ENCODE data around the gene CSF2RB. TPM values are rescaled to one million over a fixed set of nuclear protein-coding genes. Genes with fewer than 3 reads are reported as not detected.

Gene CSF2RB
- total RNA-seq, 1 experiment from 2014 or later, result not detected

DNA sequence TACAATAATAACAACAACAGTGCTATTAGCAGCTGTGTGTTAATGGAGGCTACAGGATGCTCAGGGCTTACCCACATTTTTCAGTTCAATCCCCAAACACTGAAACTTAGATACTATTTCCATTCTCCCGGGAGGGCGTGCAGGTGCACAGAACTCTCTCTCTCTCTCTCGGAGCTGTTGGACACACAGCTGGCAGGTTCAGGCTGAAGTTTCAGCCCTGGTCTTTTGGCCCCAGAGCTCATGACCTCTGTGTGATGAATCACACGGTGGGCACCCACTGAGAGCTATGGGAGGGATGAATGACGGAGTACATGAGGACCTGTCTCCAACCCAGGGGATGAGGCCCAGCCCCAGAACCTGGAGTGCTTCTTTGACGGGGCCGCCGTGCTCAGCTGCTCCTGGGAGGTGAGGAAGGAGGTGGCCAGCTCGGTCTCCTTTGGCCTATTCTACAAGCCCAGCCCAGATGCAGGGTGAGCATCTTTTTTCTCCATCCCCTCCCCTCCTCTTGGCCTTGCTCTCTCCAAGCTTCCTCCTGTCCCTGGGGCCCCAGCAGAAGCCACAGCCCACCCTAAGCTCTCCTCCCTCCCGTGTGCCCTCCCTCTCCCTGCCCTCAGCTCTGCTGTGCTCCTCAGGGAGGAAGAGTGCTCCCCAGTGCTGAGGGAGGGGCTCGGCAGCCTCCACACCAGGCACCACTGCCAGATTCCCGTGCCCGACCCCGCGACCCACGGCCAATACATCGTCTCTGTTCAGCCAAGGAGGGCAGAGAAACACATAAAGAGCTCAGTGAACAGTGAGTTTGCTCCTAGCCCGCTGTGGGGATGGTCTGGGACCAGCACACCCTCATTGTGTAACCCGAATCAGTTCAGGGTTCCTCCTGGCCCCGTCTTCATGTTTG is 16.9 kb downstream of the CSF2RB start:
- DNase-seq (ENCODE audit: low spot score), result no peak
- in situ Hi-C loops (cut with HindIII; ENCODE audit: low sequenced_read_pairs), result no loop called here

DNA sequence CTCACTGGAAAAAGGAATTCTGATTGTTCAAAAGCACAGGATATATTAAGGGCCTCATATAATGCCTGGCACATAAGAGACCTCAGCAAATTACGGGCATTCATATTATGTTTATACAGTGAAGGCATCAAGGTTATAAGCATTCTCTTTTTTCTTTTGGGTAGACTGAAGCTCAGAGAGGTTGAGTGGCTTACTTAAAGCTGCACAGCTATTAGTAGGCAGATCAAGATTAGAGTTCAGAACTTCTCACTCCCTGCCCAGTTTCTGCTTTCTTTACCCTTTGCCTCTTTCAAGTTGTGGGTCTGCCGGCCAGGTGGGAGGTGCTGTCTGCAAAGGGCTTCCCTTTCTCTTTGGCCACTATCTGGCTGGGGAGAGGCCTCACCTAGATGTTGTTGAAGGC is 18.0 kb downstream of the CSF2RB start:
- in situ Hi-C loops (cut with HindIII; ENCODE audit: low sequenced_read_pairs), result no loop called here
- no peak for DNase-seq (ENCODE audit: low spot score)

DNA sequence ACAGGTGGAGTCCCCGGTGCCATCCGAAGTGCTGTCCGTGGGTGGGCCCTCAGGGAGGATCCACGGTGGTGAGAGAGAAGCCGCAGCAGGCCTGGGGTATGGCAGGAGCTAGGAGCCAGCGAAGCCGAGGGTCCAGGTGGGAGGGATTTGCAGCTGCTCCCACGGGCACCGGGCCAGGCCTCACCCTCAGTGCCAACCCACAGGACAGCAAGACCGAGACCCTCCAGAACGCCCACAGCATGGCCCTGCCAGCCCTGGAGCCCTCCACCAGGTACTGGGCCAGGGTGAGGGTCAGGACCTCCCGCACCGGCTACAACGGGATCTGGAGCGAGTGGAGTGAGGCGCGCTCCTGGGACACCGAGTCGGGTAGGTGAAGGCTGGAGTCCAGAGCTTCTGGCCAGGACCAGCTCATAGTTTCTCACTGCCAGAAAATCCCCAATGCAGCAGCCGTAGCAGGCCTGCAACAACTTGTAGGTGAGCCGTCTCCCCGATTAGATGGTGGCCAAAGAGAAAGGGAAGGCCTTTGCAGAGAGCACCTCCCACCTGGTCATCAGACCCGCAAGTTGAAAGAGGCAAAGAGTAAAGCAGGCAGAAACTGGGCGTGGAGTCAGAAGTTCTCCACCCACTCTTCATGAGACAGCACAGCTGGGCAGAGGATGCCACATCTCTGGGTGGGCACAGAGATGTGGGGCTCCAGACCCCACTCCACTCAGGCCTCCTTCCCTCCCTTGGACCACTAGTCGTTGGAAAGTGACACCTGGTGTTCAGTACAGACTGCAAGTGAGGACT is 20.4 kb downstream of the CSF2RB start:
- in situ Hi-C loops (cut with HindIII; ENCODE audit: low sequenced_read_pairs), result no loop called here
- DNase-seq (ENCODE audit: low spot score), result no peak

DNA sequence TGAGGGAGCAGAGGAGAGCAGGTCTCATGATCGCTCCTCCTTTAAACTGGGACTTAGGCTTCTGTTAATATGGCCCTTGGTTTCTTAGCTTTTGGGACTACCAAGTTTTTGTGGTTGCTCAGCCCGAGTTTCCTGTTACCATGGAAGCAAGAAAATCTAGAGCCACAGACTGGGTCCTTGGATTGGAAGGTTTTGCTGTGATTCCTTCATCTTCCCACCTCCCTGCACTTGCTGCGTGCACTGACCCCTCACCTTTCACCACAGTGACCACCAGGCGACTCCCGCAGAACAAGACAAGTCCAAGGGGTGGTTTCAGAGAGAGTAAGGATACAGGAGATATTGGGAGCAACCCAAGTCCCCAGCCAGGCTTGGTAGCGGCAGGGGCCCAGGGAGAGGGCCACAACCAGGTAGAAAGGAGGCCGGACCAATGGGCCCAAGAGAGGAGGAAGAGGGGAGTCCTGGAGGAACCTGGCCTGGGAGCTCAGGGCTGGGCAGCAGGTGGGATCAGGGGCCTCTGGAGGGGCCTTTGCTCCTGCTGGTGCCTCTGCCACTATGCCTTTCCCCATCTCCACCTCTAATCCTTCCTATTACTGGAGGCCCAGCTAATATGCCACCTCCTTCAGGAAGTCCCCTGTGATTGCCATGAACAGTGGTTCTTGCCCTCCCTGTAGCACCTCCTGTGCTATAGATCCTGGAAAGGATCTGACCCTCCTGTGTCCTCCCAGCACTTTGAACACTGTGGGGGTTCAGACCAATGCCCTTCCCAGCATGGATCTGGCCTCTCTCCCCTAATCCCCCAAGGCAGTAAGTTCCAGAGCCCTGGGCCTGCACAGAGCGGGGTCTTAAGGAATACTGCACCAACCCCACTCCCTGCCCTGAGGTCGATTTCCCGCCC is 21.2 kb downstream of the CSF2RB start:
- no peak for DNase-seq (ENCODE audit: low spot score)

DNA sequence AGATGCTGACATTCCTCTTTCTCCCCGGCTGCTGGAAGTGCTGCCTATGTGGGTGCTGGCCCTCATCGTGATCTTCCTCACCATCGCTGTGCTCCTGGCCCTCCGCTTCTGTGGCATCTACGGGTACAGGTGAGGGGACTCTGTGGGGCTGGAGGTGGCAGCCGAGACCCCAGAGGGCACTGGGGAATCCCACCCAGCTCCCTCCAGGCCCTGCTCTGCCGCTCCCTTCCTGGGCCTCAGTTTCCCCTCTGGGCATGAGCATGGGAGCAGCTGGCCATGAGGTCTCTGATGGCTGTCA is 21.8 kb downstream of the CSF2RB start:
- in situ Hi-C loops (cut with HindIII; ENCODE audit: low sequenced_read_pairs), result no loop called here
- DNase-seq (ENCODE audit: low spot score), result no peak

More for the DNA sequence above, 21.2 kb downstream of the CSF2RB start:
- in situ Hi-C loops (cut with HindIII; ENCODE audit: low sequenced_read_pairs), result no loop called here

DNA sequence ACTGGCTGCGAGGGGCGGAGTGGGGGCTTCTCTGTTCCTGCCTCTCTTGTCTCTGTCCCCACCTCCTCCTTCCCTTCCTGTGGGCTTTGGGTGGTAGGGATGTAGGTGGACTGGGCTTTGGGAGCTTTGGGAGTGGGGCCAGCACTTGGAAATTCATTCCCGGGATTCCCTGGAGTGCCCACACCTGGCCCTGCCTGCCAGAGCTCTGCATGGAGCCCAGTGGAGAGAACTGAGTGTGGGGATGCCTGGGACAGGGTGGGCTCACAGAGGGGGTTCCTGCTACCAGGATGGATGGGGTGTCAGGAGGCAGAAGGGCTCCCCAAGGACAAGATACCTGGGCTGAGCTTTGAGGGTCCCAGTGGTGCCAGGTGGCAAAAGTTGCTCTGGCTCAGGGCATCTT is 22.3 kb downstream of the CSF2RB start:
- in situ Hi-C loops (cut with HindIII; ENCODE audit: low sequenced_read_pairs), result no loop called here

DNA sequence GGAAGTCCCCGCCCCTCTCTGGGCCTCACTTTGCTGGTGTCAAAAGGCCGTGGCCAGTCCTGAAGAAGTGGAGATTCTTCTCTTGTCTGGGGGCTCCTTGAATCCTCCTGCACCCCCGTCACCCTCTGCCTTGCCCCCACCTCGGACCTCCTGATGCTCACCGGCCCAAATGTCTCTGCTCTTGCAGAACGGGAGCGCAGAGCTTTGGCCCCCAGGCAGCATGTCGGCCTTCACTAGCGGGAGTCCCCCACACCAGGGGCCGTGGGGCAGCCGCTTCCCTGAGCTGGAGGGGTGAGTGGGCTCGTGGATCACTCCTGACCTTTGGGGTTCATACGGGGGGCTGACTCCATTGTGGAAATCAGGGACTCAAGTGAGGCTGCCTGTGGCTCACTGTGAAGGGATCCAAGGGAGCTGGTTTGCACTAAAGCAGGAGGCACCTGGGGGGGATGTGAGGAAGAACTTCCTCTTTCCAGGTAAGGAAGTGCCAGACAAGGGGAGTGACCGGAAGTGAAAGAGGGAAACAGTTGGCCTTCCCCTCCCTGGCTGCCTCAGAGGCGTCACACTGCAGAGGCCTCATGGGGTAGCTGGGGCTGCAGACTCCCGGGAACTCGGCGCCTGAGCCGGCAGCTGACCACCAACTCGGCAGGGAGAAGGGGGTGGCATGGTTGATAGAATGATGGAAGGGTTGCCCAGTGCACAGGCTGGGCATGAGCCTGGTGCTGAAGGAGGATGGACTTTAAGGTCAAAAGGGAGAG is 23.1 kb downstream of the CSF2RB start:
- no peak for DNase-seq (ENCODE audit: low spot score)
- in situ Hi-C loops (cut with HindIII; ENCODE audit: low sequenced_read_pairs), result no loop called here

More for the DNA sequence above, 22.3 kb downstream of the CSF2RB start:
- no peak for DNase-seq (ENCODE audit: low spot score)

DNA sequence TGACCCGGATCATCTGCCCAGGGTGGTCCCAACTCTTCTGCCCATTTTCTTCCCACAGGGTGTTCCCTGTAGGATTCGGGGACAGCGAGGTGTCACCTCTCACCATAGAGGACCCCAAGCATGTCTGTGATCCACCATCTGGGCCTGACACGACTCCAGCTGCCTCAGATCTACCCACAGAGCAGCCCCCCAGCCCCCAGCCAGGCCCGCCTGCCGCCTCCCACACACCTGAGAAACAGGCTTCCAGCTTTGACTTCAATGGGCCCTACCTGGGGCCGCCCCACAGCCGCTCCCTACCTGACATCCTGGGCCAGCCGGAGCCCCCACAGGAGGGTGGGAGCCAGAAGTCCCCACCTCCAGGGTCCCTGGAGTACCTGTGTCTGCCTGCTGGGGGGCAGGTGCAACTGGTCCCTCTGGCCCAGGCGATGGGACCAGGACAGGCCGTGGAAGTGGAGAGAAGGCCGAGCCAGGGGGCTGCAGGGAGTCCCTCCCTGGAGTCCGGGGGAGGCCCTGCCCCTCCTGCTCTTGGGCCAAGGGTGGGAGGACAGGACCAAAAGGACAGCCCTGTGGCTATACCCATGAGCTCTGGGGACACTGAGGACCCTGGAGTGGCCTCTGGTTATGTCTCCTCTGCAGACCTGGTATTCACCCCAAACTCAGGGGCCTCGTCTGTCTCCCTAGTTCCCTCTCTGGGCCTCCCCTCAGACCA is 24.0 kb downstream of the CSF2RB start:
- no peak for DNase-seq (ENCODE audit: low spot score)

DNA sequence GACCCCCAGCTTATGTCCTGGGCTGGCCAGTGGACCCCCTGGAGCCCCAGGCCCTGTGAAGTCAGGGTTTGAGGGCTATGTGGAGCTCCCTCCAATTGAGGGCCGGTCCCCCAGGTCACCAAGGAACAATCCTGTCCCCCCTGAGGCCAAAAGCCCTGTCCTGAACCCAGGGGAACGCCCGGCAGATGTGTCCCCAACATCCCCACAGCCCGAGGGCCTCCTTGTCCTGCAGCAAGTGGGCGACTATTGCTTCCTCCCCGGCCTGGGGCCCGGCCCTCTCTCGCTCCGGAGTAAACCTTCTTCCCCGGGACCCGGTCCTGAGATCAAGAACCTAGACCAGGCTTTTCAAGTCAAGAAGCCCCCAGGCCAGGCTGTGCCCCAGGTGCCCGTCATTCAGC is 24.6 kb downstream of the CSF2RB start:
- DNase-seq (ENCODE audit: low spot score), result no peak
- in situ Hi-C loops (cut with HindIII; ENCODE audit: low sequenced_read_pairs), result no loop called here

More for the DNA sequence above, 24.0 kb downstream of the CSF2RB start:
- in situ Hi-C loops (cut with HindIII; ENCODE audit: low sequenced_read_pairs), result no loop called here

DNA sequence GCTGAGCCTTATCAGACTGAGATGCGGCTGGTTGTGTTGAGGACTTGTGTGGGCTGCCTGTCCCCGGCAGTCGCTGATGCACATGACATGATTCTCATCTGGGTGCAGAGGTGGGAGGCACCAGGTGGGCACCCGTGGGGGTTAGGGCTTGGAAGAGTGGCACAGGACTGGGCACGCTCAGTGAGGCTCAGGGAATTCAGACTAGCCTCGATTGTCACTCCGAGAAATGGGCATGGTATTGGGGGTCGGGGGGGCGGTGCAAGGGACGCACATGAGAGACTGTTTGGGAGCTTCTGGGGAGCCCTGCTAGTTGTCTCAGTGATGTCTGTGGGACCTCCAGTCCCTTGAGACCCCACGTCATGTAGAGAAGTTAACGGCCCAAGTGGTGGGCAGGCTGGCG is 25.5 kb downstream of the CSF2RB start:
- in situ Hi-C loops (cut with HindIII; ENCODE audit: low sequenced_read_pairs), result no loop called here
- no peak for DNase-seq (ENCODE audit: low spot score)

DNA sequence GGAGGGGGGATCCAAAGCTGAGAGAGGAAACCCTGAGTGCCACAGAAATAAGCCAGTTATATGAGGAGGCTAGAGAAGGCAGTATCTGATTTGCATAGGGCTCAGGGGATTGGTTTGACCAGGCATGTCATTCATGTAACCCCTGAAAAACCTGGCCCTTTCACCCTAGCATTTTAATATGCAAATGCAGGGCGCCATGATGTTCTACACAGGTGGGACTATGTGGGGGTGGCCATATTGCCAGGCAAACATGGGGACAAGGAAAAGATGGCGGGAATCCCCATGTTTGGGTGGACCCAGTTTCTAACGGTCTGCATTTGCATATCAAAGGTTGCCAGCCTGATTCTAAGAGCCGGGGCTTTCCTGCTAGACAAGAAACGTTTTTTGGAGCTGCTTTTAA is 27.2 kb downstream of the CSF2RB start:
- in situ Hi-C loops (cut with HindIII; ENCODE audit: low sequenced_read_pairs), result no loop called here
- no peak for DNase-seq (ENCODE audit: low spot score)

DNA sequence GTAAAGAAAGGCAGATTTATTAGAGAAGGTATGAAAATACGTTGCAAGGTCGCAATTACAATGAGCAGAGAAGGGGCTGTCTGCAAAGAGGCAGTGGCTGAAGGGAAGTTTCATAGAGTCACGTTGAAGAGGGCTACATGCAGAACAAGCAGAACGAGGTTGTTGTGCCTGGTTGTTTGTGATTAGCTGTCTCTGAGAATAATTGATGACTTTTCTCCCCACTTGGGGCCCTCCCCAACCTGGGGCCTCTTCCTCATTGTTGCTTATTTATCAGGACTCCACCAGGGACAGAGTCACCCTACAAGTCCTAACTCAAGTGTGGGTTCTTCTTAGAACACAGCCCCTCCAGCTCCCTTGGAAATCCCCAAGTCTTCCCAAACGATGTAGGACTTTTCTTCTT is 29.1 kb downstream of the CSF2RB start:
- in situ Hi-C loops (cut with HindIII; ENCODE audit: low sequenced_read_pairs), result no loop called here
- DNase-seq (ENCODE audit: low spot score), result no peak

DNA sequence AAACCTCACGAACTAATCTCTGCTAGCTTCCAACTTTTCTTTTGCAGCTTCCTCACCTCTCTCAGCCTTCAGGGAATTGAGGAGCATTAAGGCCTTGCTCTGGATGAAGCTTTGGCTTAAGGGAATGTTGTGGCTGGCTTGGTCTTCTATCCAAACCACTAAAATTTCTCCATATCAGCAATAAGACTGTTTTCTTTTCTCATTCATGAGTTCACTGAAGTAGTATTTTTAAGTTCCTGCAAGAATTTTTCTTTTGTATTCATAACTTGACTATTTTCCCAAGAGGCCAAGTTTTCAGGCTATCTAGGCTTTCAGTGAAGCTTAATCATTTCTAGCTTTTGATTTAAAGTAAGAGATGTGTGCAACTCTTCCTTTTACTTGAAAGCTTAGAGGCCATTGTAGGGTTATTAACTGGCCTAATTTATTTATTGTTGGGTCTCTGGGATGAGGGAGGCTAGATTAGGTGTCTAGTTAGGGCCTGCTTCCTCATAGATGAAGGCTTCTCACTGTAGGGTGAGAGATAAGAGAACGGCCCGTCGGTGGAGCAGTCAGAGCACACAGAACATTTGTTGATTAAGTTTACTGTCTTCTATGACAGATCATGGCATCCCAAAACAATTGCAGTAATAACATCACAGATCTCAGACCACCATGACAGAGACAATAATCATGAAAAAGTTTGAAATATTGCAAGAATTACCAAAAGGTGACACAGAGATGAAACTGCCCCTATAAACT is 33.2 kb downstream of the CSF2RB start:
- no peak for DNase-seq (ENCODE audit: low spot score)
- in situ Hi-C loops (cut with HindIII; ENCODE audit: low sequenced_read_pairs), result no loop called here

DNA sequence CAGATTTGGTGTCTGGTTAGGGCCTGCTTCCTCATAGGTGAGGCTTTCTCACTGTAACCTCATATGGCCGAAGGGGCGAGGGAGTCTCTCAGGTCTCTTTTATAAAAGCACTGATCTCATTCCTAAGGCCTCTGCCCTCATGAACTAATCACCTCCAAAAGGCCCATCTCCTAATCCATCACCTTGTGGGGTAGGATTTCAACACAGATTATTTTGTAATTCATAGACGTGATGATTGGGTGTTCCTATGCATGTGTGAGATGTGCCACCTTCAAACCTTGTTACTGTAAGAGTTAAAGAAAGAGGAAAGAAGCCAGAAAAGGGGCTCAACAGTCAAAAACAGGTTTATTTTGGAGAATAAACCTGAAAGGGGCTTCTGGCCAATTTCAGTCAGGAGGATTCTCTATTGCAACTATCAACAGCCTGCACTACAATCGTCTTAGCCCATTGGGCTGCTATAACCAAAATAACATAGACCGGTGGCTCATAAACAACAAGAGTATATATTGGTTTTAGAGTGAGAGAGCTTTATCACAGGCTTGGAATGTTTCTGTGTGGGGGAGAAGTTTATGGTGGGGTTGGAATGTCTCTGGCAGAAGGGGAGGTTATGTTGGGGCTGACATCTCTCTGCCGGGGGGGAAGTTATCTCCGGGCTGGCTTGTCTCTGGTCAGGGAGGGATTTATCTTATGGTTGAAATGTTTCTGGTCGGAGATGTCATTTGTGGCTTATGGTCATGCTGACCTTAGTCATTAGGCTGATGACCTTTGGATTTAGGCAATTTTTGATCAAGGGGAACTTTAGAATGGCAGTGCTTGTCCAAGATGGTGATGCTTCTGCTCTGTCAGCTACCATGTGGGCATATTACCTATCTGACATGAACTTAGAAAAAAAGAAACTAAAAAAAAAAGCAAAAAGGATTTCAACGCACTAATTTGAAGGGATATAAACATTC is 35.1 kb downstream of the CSF2RB start:
- no peak for DNase-seq (ENCODE audit: low spot score)
- in situ Hi-C loops (cut with HindIII; ENCODE audit: low sequenced_read_pairs), result no loop called here

DNA sequence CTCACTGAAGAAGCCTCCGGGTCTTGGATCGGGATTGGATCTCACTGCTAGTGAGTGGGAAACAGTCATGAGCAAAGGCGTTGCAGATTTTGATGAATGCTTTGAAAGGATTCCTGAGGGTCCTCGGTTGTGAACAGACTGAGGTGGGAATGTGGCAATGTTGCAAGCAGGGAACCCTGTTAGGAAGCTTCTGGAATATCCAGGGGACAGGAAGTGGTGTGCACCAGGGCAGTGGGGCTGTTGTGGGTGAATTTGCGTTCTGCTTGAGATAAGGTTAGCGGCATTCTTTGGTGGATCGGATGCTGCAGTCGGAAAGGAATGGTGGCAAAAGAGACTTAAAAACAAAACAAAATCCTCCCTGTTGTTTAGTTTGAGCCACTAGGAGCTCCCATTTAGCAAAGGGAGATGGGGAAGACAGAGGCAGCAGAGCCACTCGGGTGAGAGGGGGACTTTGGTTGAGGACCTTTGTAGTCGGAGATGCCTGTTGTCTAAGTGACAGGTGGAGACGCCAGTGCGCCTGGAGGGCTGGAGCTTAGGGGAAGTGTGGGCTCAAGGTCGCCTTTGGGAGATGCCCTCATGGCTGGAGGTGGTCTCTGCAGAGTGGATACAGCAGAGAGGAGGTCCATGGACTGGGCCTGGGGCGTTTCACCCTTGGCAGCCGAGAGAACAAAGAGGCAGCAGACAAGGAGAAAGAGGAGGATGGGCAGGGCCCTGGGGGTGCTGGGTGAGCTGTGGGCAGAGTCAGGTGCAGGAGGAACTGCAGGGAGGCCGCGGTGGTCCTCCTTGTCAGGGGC is 37.6 kb downstream of the CSF2RB start:
- in situ Hi-C loops (cut with HindIII; ENCODE audit: low sequenced_read_pairs), result no loop called here
- DNase-seq (ENCODE audit: low spot score), result no peak

DNA sequence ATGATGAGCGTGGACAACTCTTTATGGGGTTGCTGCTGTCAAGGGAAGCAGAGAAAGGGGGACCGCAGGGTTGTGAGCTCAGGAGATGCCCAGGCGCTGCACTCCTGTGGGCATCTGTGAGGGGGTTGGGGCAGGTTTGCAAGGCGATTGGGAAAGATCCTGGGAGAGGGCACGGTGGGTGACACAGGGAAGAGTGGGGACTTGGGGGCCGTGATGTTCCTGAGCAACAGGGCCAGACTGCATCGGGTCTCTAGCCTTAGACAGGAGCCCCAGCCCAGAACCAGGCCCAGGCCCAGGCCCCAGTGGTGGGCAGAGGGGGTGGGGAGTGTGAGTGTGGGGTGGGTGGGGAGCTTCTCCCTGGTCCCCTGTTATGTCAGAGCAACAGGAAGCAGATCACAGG is 38.3 kb downstream of the CSF2RB start:
- in situ Hi-C loops (cut with HindIII; ENCODE audit: low sequenced_read_pairs), result no loop called here
- no peak for DNase-seq (ENCODE audit: low spot score)
